Measurements from ENCODE around the gene ENPEP. TPM values are rescaled to one million over a fixed set of nuclear protein-coding genes. Genes with fewer than 3 reads are reported as not detected.
A peak's percentile ranks its signal among the peaks of the same experiment; 100 is the strongest.

The ENPEP gene
- total and polyA plus RNA-seq, 12 donors: 2.5 to 9.0 (median 4.9) TPM

- peak in 1 of 7 donors; percentile 4 for DNase-seq
- Histone ChIP-seq H3K9me3 (replicated peaks in 1 of 3) (no peaks in the 10 kb centered on the region), H3K27ac (no peak overlapping the region), H3K27me3 (peaks cover 4% of the 10 kb centered on the region), H3K4me1 (replicated peaks in 1 of 2) (no peaks in the 10 kb centered on the region), H3K36me3 (replicated peaks in 1 of 2) (no peaks in the 10 kb centered on the region), H3K4me3 (no peak overlapping the region)
- intact Hi-C loops (cut with DNase I): no loop called here
- no peak for TF ChIP-seq CTCF (IDR thresholded peaks at IDR 0.05)
- TF ChIP-seq POLR2A (IDR thresholded peaks at IDR 0.05): no peak
- WGBS, 4 donors: 35 to 41% (median 36%) methylated on average over 3 of the region's 3 CpGs
Measured at GRCh38 chr4:110533940-110534339, 58.0 kb downstream of the ENPEP start.

GRCh38 chr4:110540581-110540980 is 64.6 kb downstream of the ENPEP start:
- TF ChIP-seq POLR2A (IDR thresholded peaks at IDR 0.05) (no peak), CTCF (IDR thresholded peaks at IDR 0.05) (no peak)
- Histone ChIP-seq H3K4me1 (replicated peaks in 1 of 2) (no peaks in the 10 kb centered on the region), H3K4me3 (no peak overlapping the region), H3K36me3 (replicated peaks in 1 of 2) (no peaks in the 10 kb centered on the region), H3K27ac (no peak overlapping the region), H3K9me3 (replicated peaks in 1 of 3) (no peaks in the 10 kb centered on the region), H3K27me3 (no peaks in the 10 kb centered on the region)
- DNase-seq: no peak
- WGBS, 4 donors: 46 to 57% (median 49%) methylated on average over 3 of the region's 3 CpGs
- intact Hi-C loops (cut with DNase I): no loop called here

GRCh38 chr4:110540982-110541451 is 65.1 kb downstream of the ENPEP start:
- no peak overlapping the region for H3K27ac ChIP-seq
- no peaks in the 10 kb centered on the region for H3K27me3 ChIP-seq
- no peaks in the 10 kb centered on the region for H3K4me1 ChIP-seq (replicated peaks in 1 of 2)
- intact Hi-C loops (cut with DNase I): no loop called here
- TF ChIP-seq CTCF (IDR thresholded peaks at IDR 0.05): no peak
- no peak for TF ChIP-seq POLR2A (IDR thresholded peaks at IDR 0.05)
- no peaks in the 10 kb centered on the region for H3K9me3 ChIP-seq (replicated peaks in 1 of 3)
- no peaks in the 10 kb centered on the region for H3K36me3 ChIP-seq (replicated peaks in 1 of 2)
- no peak for DNase-seq
- WGBS, 4 donors: 42 to 71% (median 67%) methylated on average over 1 of the region's 1 CpG
- no peak overlapping the region for H3K4me3 ChIP-seq

GRCh38 chr4:110543577-110543976 is 67.6 kb downstream of the ENPEP start:
- intact Hi-C loops (cut with DNase I): no loop called here
- Histone ChIP-seq H3K9me3 (replicated peaks in 1 of 3) (no peaks in the 10 kb centered on the region), H3K27ac (no peak overlapping the region), H3K27me3 (no peaks in the 10 kb centered on the region), H3K36me3 (replicated peaks in 1 of 2) (no peaks in the 10 kb centered on the region), H3K4me3 (no peak overlapping the region), H3K4me1 (replicated peaks in 1 of 2) (no peaks in the 10 kb centered on the region)
- DNase-seq: no peak
- WGBS, 4 donors: 63 to 93% (median 80%) methylated on average over 2 of the region's 2 CpGs
- TF ChIP-seq CTCF (IDR thresholded peaks at IDR 0.05): no peak
- no peak for TF ChIP-seq POLR2A (IDR thresholded peaks at IDR 0.05)

Data from adrenal gland (tissue), 12 donors.